H9 (cell line): ENCODE measurements around the gene LYZL6. TPM values are rescaled to one million over a fixed set of nuclear protein-coding genes. Genes with fewer than 3 reads are reported as not detected.

Experiments
- DNase-seq: peaks from one replicate; pipeline ENCODE4 v3.0.0-alpha.2; 2017
- H2AFZ ChIP-seq: one replicate; pipeline ENCODE4 v1.6.1; 2013; ENCODE audit warnings: mild to moderate bottlenecking, low read length, control low read depth, moderate library complexity
- H2AK5ac ChIP-seq: 2 replicates; pipeline ENCODE4 v1.6.1; 2013; ENCODE audit warnings: low read length, control low read depth, mixed read lengths; ENCODE audit not compliant: insufficient read length
- H2BK120ac ChIP-seq: one replicate; pipeline ENCODE4 v1.6.1; 2013; ENCODE audit warnings: low read depth, mild to moderate bottlenecking, low read length, control low read depth, inconsistent platforms; ENCODE audit not compliant: poor library complexity, severe bottlenecking
- H2BK12ac ChIP-seq: 2 replicates; pipeline ENCODE4 v1.6.1; 2013; ENCODE audit warnings: low read length, control low read depth, mixed read lengths, low read depth; ENCODE audit not compliant: insufficient read length
- H2BK15ac ChIP-seq: 2 replicates; pipeline ENCODE4 v1.6.1; 2013; ENCODE audit warnings: low read depth, low read length, control low read depth
- H2BK20ac ChIP-seq: one replicate; pipeline ENCODE4 v1.6.1; 2013; ENCODE audit warnings: low read depth, mild to moderate bottlenecking, low read length, control low read depth, inconsistent platforms; ENCODE audit not compliant: poor library complexity, severe bottlenecking
- H2BK5ac ChIP-seq: 2 replicates; pipeline ENCODE4 v1.6.1; 2013; ENCODE audit warnings: low read length, control low read depth, mixed read lengths; ENCODE audit not compliant: insufficient read length
- H3K14ac ChIP-seq: 2 replicates; pipeline ENCODE4 v1.6.1; 2013; ENCODE audit warnings: low read length, control low read depth; ENCODE audit not compliant: insufficient read depth
- H3K18ac ChIP-seq: 2 replicates; pipeline ENCODE4 v1.6.1; 2013; ENCODE audit warnings: low read depth, mild to moderate bottlenecking, mixed read lengths, low read length, control low read depth; ENCODE audit not compliant: insufficient read length
- H3K23ac ChIP-seq: 2 replicates; pipeline ENCODE4 v1.6.1; 2013; ENCODE audit warnings: low read length, control low read depth, mixed read lengths, low read depth; ENCODE audit not compliant: insufficient read length
- H3K23me2 ChIP-seq: 2 replicates; pipeline ENCODE4 v1.6.1; 2013; ENCODE audit warnings: low read depth, mild to moderate bottlenecking, mixed read lengths, low read length, control low read depth; ENCODE audit not compliant: insufficient read length, poor library complexity, severe bottlenecking
- H3K27ac ChIP-seq: 2 replicates; pipeline ENCODE4 v1.5.1; 2013; ENCODE audit warnings: low read length, control low read depth, mixed read lengths, low read depth; ENCODE audit not compliant: insufficient read length
- H3K27me3 ChIP-seq: 2 replicates; pipeline ENCODE4 v1.6.1; 2013; ENCODE audit warnings: low read length, control low read depth, inconsistent platforms; ENCODE audit not compliant: insufficient read depth
- H3K4ac ChIP-seq: 2 replicates; pipeline ENCODE4 v1.6.1; 2013; ENCODE audit warnings: low read depth, mild to moderate bottlenecking, control low read depth, inconsistent platforms, low read length, moderate library complexity
- H3K4me1 ChIP-seq: 2 replicates; pipeline ENCODE4 v1.6.1; 2013; ENCODE audit warnings: low read length, control low read depth, inconsistent platforms; ENCODE audit not compliant: insufficient read depth
- H3K4me2 ChIP-seq: 2 replicates; pipeline ENCODE4 v1.6.1; 2013; ENCODE audit warnings: low read length, control low read depth, mixed read lengths; ENCODE audit not compliant: insufficient read length, insufficient read depth
- H3K56ac ChIP-seq: 2 replicates; pipeline ENCODE4 v1.6.1; 2013; ENCODE audit warnings: low read depth, mild to moderate bottlenecking, mixed read lengths, low read length, control low read depth; ENCODE audit not compliant: insufficient read length
- H3K79me1 ChIP-seq: 2 replicates; pipeline ENCODE4 v1.6.1; 2013; ENCODE audit warnings: low read depth, mild to moderate bottlenecking, moderate library complexity, low read length, control low read depth, inconsistent platforms; ENCODE audit not compliant: insufficient read depth, poor library complexity, severe bottlenecking
- H3K79me2 ChIP-seq: 2 replicates; pipeline ENCODE4 v1.6.1; 2013; ENCODE audit warnings: low read length, control low read depth, inconsistent platforms; ENCODE audit not compliant: insufficient read depth
- H3K9ac ChIP-seq: 2 replicates; pipeline ENCODE4 v1.6.1; 2013; ENCODE audit warnings: low read length, control low read depth, mixed read lengths; ENCODE audit not compliant: insufficient read length; ENCODE audit errors: extremely low read depth
- H3K9me3 ChIP-seq: one replicate; pipeline ENCODE4 v1.6.1; 2013; ENCODE audit warnings: low read depth, low read length, inconsistent platforms; ENCODE audit not compliant: control insufficient read depth
- H3T11ph ChIP-seq: one replicate; pipeline ENCODE4 v1.6.1; 2013; ENCODE audit warnings: mild to moderate bottlenecking, low read length, control low read depth, inconsistent platforms
- H4K20me1 ChIP-seq: one replicate; pipeline ENCODE4 v1.6.1; 2013; ENCODE audit not compliant: control insufficient read depth, insufficient read length, insufficient read depth
- H4K5ac ChIP-seq: 2 replicates; pipeline ENCODE4 v1.6.1; 2013; ENCODE audit warnings: low read depth, mild to moderate bottlenecking, mixed read lengths, low read length, control low read depth; ENCODE audit not compliant: insufficient read length
- H4K8ac ChIP-seq: replicated peaks from 2 replicates; pipeline ENCODE4 v1.6.1; 2013; ENCODE audit warnings: low read length, control low read depth, mixed read lengths, low read depth; ENCODE audit not compliant: insufficient read length
- H4K91ac ChIP-seq: 2 replicates; pipeline ENCODE4 v1.6.1; 2013; ENCODE audit warnings: low read depth, mild to moderate bottlenecking, moderate library complexity, mixed read lengths, low read length, control low read depth; ENCODE audit not compliant: insufficient read length
- H3K27ac Mint-ChIP-seq, 3 experiments: 2 replicates in 2 of 3; 3 replicates in 1 of 3; pipeline ENCODE4 v1.8.0; 2020 to 2021; ENCODE audit warnings: mixed read lengths in 3 of 3, mild to moderate bottlenecking in 1 of 3, moderate library complexity in 1 of 3
- H3K27me3 Mint-ChIP-seq: 2 replicates; pipeline ENCODE4 v1.8.0; 2021; ENCODE audit warnings: low read depth, mild to moderate bottlenecking, moderate library complexity, mixed read lengths
- H3K36me3 Mint-ChIP-seq, 3 experiments: 2 replicates in 2 of 3; 3 replicates in 1 of 3; pipeline ENCODE4 v1.8.0; 2020 to 2021; ENCODE audit warnings: low read depth in 3 of 3, mixed read lengths in 3 of 3; ENCODE audit not compliant: insufficient read depth in 1 of 3
- H3K4me1 Mint-ChIP-seq, 2 experiments: 2 replicates each; pipeline ENCODE4 v1.8.0; 2020; ENCODE audit warnings: mixed read lengths in 2 of 2
- H3K4me3 Mint-ChIP-seq, 2 experiments: 2 replicates in 1 of 2; 3 replicates in 1 of 2; pipeline ENCODE4 v1.8.0; 2020 to 2021; ENCODE audit warnings: mild to moderate bottlenecking in 2 of 2, mixed read lengths in 2 of 2, moderate library complexity in 1 of 2
- H3K9me3 Mint-ChIP-seq, 2 experiments: 2 replicates in 1 of 2; 3 replicates in 1 of 2; pipeline ENCODE4 v1.8.0; 2020; ENCODE audit warnings: mild to moderate bottlenecking in 2 of 2, mixed read lengths in 2 of 2, moderate library complexity in 1 of 2
- total RNA-seq: library from RNA; stranded (reverse); gene quantifications from 2 replicates; pipeline ENCODE4 v1.2.1, GENCODE V29; 2021
- TF ChIP-seq, protein P1 (sequence below): fragments of 200-600 bp; sonication (generic); conservative IDR thresholded peaks from 3 replicates; pipeline ENCODE4 v1.8.0; 2021; ENCODE audit warnings: antibody characterized with exemption, mild to moderate bottlenecking

The LYZL6 gene
- total RNA-seq, 1 experiment from 2014 or later: not detected

DNA sequence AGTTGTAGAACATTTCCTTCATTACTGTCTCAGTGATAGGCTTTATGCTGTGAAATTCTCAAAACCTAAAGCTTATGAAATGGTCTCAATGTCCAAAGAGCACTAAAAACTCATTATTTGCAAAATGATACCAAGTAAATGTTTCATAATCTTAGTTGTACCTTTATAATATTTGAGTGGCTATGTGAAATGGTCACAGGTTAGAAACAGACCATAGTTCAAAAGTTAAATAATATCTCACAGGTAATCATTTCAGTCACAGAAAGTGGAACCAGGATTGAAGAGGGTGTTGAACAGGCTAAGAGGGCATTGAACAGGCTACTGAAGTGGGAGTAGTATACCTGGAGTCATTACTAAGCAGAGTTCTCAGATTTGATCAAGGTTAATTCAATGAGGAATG, 15.8 kb downstream of the LYZL6 start:
- H4K91ac ChIP-seq: no peak overlapping the region
- H3K9me3 ChIP-seq: no peaks in the 10 kb centered on the region
- H3K36me3 Mint-ChIP-seq: peaks cover 0 to 27% (median 16%) of the 10 kb centered on the region in 3 experiments; a peak in 5 of 7 replicates
- peaks cover 3% of the 10 kb centered on the region; the same call in 1 of the 2 replicates for H3K27me3 Mint-ChIP-seq
- H3K18ac ChIP-seq: no peak overlapping the region
- H2AK5ac ChIP-seq: no peak overlapping the region
- no peak overlapping the region for H2BK12ac ChIP-seq
- DNase-seq: no peak
- no peaks in the 10 kb centered on the region for H3K79me2 ChIP-seq
- H3K27ac Mint-ChIP-seq: no peak overlapping the region
- no peak overlapping the region for H4K8ac ChIP-seq
- H2BK15ac ChIP-seq: no peak overlapping the region
- no peak overlapping the region for H2BK120ac ChIP-seq
- H2AFZ ChIP-seq: no peak overlapping the region
- H3K56ac ChIP-seq: no peak overlapping the region
- no peaks in the 10 kb centered on the region for H3K27me3 ChIP-seq
- peaks cover 19 to 22% of the 10 kb centered on the region in 2 experiments for H3K4me1 Mint-ChIP-seq
- H3K9me3 Mint-ChIP-seq: no peaks in the 10 kb centered on the region
- H3K27ac ChIP-seq: no peak overlapping the region
- no peak overlapping the region for H2BK5ac ChIP-seq
- no peak overlapping the region for H3K4me3 Mint-ChIP-seq
- no peak overlapping the region for H3T11ph ChIP-seq
- H3K23ac ChIP-seq: no peak overlapping the region
- no peak overlapping the region for H3K4ac ChIP-seq
- no peak overlapping the region for H2BK20ac ChIP-seq
- no peak overlapping the region for H3K4me2 ChIP-seq
- no peak overlapping the region for H3K14ac ChIP-seq
- H3K4me1 ChIP-seq: peaks cover 4% of the 10 kb centered on the region; the same call in 1 of the 2 replicates
- no peak overlapping the region for H4K5ac ChIP-seq
- H4K20me1 ChIP-seq: no peaks in the 10 kb centered on the region
- no peaks in the 10 kb centered on the region for H3K79me1 ChIP-seq
- TF ChIP-seq, protein P1, sequence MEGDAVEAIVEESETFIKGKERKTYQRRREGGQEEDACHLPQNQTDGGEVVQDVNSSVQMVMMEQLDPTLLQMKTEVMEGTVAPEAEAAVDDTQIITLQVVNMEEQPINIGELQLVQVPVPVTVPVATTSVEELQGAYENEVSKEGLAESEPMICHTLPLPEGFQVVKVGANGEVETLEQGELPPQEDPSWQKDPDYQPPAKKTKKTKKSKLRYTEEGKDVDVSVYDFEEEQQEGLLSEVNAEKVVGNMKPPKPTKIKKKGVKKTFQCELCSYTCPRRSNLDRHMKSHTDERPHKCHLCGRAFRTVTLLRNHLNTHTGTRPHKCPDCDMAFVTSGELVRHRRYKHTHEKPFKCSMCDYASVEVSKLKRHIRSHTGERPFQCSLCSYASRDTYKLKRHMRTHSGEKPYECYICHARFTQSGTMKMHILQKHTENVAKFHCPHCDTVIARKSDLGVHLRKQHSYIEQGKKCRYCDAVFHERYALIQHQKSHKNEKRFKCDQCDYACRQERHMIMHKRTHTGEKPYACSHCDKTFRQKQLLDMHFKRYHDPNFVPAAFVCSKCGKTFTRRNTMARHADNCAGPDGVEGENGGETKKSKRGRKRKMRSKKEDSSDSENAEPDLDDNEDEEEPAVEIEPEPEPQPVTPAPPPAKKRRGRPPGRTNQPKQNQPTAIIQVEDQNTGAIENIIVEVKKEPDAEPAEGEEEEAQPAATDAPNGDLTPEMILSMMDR: no peak
- H3K9ac ChIP-seq: no peak overlapping the region
- H3K23me2 ChIP-seq: peaks cover 3% of the 10 kb centered on the region
